Measurements from ENCODE around the gene SUGCT.

DNA sequence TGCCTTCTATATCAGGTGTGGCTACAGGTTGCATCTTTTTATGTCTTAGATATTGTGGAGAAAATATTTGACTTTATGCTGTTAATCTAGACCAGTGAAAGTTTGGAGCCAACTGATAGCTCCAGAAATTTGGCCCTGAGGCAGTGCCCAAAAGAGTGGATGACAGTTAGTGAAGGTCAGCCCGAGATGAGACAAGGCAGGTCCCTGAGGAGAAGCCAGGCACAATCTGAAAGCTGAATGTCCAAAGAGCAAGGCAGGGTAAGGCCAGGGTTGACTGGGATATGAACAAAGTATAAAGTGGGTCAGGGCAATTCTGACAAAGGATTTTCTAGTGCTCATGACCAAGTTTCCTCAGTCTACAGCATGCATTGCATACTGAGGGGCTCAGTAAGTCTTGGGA lies 661.9 kb downstream of the SUGCT start:
- TF ChIP-seq CTCF (IDR thresholded peaks at IDR 0.05) = no peak
- TF ChIP-seq POLR2A (IDR thresholded peaks at IDR 0.05) = no peak
